Liver (tissue), 9 donors: ENCODE results near the gene TTC21B. TPM values are rescaled to one million over a fixed set of nuclear protein-coding genes. Genes with fewer than 3 reads are reported as not detected.

ENCODE experiments used
- DNase-seq: peaks from one replicate; pipeline ENCODE4 v3.0.0-alpha.2; 2017; ENCODE audit warnings: low spot score
- H3K27ac ChIP-seq, 2 donors: one replicate each; pipeline ENCODE4 v1.7.0; 2013; ENCODE audit warnings: inconsistent platforms in 2 of 2, low read length in 2 of 2, control low read depth in 1 of 2, low read depth in 1 of 2, mild to moderate bottlenecking in 1 of 2
- H3K27me3 ChIP-seq, 4 donors: one replicate each; pipeline versions ENCODE4 v1.6.1 to v1.7.0; 2013; ENCODE audit warnings: low read length in 3 of 4, inconsistent platforms in 1 of 4, mild to moderate bottlenecking in 1 of 4, moderate library complexity in 1 of 4; ENCODE audit not compliant: control insufficient read depth in 4 of 4, insufficient read depth in 4 of 4
- H3K36me3 ChIP-seq, 4 donors: one replicate each; pipeline versions ENCODE4 v1.6.1 to v1.7.0; 2013; ENCODE audit warnings: low read length in 3 of 4, mild to moderate bottlenecking in 3 of 4, low read depth in 1 of 4, moderate library complexity in 1 of 4; ENCODE audit not compliant: control insufficient read depth in 4 of 4, insufficient read depth in 3 of 4
- H3K4me1 ChIP-seq, 4 donors: one replicate each; pipeline versions ENCODE4 v1.6.1 to v1.7.0; 2013; ENCODE audit warnings: low read length in 3 of 4, mild to moderate bottlenecking in 3 of 4, moderate library complexity in 1 of 4; ENCODE audit not compliant: control insufficient read depth in 4 of 4, insufficient read depth in 4 of 4
- H3K4me3 ChIP-seq, 3 donors: one replicate each; pipeline versions ENCODE4 v1.6.1 to v1.7.0; 2013; ENCODE audit warnings: low read length in 3 of 3, control low read depth in 1 of 3, low read depth in 1 of 3, mild to moderate bottlenecking in 1 of 3
- H3K9ac ChIP-seq, 2 donors: one replicate each; pipeline ENCODE4 v1.7.0; 2013; ENCODE audit warnings: low read length in 2 of 2, mild to moderate bottlenecking in 2 of 2, moderate library complexity in 2 of 2, control low read depth in 1 of 2, low read depth in 1 of 2
- H3K9me3 ChIP-seq, 4 donors: one replicate each; pipeline versions ENCODE4 v1.6.1 to v1.7.0; 2013; ENCODE audit warnings: low read length in 3 of 4; ENCODE audit not compliant: control insufficient read depth in 4 of 4
- EGR1 ChIP-seq, 2 donors: IDR thresholded peaks; 2 replicates each; pipeline ENCODE4 v1.6.1; 2016 to 2018; ENCODE audit warnings: antibody characterized with exemption in 2 of 2, low read depth in 2 of 2
- FOXA2 ChIP-seq: IDR thresholded peaks from 2 replicates; pipeline ENCODE4 v1.6.1; 2016; ENCODE audit warnings: antibody characterized with exemption
- GABPA ChIP-seq, 2 donors: IDR thresholded peaks in 1 of 2; conservative IDR thresholded peaks in 1 of 2; 2 replicates each; pipeline ENCODE4 v1.6.1; 2016; ENCODE audit warnings: antibody characterized with exemption in 2 of 2, mild to moderate bottlenecking in 1 of 2, moderate library complexity in 1 of 2
- HNF4A ChIP-seq, 2 donors: conservative IDR thresholded peaks; 2 replicates each; pipeline ENCODE4 v1.6.1; 2016; ENCODE audit warnings: antibody characterized with exemption in 2 of 2, mild to moderate bottlenecking in 2 of 2
- HNF4G ChIP-seq: IDR thresholded peaks from 2 replicates; pipeline ENCODE4 v1.6.1; 2016; ENCODE audit warnings: antibody characterized with exemption
- JUND ChIP-seq, 2 donors: IDR thresholded peaks; 2 replicates each; pipeline ENCODE4 v1.6.1; 2016; ENCODE audit warnings: antibody characterized with exemption in 2 of 2
- MAX ChIP-seq: IDR thresholded peaks from 2 replicates; pipeline ENCODE4 v1.6.1; 2016; ENCODE audit warnings: antibody characterized with exemption
- RAD21 ChIP-seq, 2 donors: IDR thresholded peaks; 2 replicates each; pipeline ENCODE4 v1.6.1; 2016; ENCODE audit warnings: antibody characterized with exemption in 2 of 2, mild to moderate bottlenecking in 2 of 2
- REST ChIP-seq: IDR thresholded peaks from 2 replicates; pipeline ENCODE4 v1.6.1; 2016; ENCODE audit warnings: antibody characterized with exemption, mild to moderate bottlenecking
- RXRA ChIP-seq, 2 donors: IDR thresholded peaks; 2 replicates each; pipeline ENCODE4 v1.6.1; 2017 to 2018; ENCODE audit warnings: antibody characterized with exemption in 2 of 2, mild to moderate bottlenecking in 1 of 2
- SP1 ChIP-seq: IDR thresholded peaks from 2 replicates; pipeline ENCODE4 v1.6.1; 2018; ENCODE audit warnings: antibody characterized with exemption, mild to moderate bottlenecking
- TAF1 ChIP-seq: conservative IDR thresholded peaks from 2 replicates; pipeline ENCODE4 v1.6.1; 2016; ENCODE audit warnings: antibody characterized with exemption, mild to moderate bottlenecking
- ZBTB33 ChIP-seq: IDR thresholded peaks from 2 replicates; pipeline ENCODE4 v1.6.1; 2016; ENCODE audit warnings: antibody characterized with exemption
- WGBS: extraction: QIAGEN DNeasy Blood & Tissue Kit; methylation state at CpG from one replicate; pipeline ENCODE4 v1.1.7; 2013; 5-methylcytosine and 5-hydroxymethylcytosine counted together
- polyA plus RNA-seq, 2 donors: library from polyadenylated mRNA; stranded (reverse) in 1 of 2; unstranded in 1 of 2; fragments of 200-250 nt in 1 of 2; fragments of >200 nt in 1 of 2; fragmentation: Nextera tagmentation in 1 of 2; extraction: Ambion mirVana in 1 of 2; gene quantifications; one replicate each; pipeline versions ENCODE4 v1.2.1 to v1.2.3, GENCODE V29; 2013 to 2015
- total RNA-seq, 2 donors: library from RNA; depleted of rRNA; stranded (reverse); fragments of >200 nt; gene quantifications; one replicate each; pipeline ENCODE4 v1.2.3, GENCODE V29; 2014
- TF ChIP-seq, protein P1 (sequence below): IDR thresholded peaks from 2 replicates; pipeline ENCODE4 v1.6.1; 2016; ENCODE audit warnings: antibody characterized with exemption
- TF ChIP-seq, protein P2 (sequence below): fragments of 150-350 bp; IDR thresholded peaks from 2 replicates; pipeline ENCODE4 v1.5.1; 2017; ENCODE audit warnings: improper control_type of control experiment, low read depth, low read length; ENCODE audit not compliant: missing input control
- donor health status: healthy.
- donor health status: healthy.
- donor health status: healthy.
- donor health status: healthy.
- donor health status: healthy.

Gene TTC21B
- total and polyA plus RNA-seq, 4 donors: 2.0 to 25.3 (median 12.7) TPM

GRCh38 chr2:165833156-165833555 is 120.4 kb downstream of the TTC21B start:
- TF ChIP-seq SP1: no peak
- TF ChIP-seq GABPA (IDR thresholded peaks at IDR 0.05 in 1 of 2, conservative IDR thresholded peaks at IDR 0.05 in 1 of 2): no peak
- TF ChIP-seq TAF1: no peak
- TF ChIP-seq EGR1 (IDR thresholded peaks at IDR 0.05; ENCODE audit: low read depth in 2 of 2): no peak
- TF ChIP-seq, protein P1, sequence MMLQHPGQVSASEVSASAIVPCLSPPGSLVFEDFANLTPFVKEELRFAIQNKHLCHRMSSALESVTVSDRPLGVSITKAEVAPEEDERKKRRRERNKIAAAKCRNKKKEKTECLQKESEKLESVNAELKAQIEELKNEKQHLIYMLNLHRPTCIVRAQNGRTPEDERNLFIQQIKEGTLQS: no peak
- TF ChIP-seq FOXA2: no peak
- TF ChIP-seq REST: no peak
- no peak for TF ChIP-seq HNF4G
- no peak for TF ChIP-seq JUND (IDR thresholded peaks at IDR 0.05)
- TF ChIP-seq RXRA (IDR thresholded peaks at IDR 0.05): no peak
- TF ChIP-seq, protein P2, sequence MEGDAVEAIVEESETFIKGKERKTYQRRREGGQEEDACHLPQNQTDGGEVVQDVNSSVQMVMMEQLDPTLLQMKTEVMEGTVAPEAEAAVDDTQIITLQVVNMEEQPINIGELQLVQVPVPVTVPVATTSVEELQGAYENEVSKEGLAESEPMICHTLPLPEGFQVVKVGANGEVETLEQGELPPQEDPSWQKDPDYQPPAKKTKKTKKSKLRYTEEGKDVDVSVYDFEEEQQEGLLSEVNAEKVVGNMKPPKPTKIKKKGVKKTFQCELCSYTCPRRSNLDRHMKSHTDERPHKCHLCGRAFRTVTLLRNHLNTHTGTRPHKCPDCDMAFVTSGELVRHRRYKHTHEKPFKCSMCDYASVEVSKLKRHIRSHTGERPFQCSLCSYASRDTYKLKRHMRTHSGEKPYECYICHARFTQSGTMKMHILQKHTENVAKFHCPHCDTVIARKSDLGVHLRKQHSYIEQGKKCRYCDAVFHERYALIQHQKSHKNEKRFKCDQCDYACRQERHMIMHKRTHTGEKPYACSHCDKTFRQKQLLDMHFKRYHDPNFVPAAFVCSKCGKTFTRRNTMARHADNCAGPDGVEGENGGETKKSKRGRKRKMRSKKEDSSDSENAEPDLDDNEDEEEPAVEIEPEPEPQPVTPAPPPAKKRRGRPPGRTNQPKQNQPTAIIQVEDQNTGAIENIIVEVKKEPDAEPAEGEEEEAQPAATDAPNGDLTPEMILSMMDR: no peak
- TF ChIP-seq HNF4A (conservative IDR thresholded peaks at IDR 0.05): no peak
- TF ChIP-seq ZBTB33: no peak
- no peak for TF ChIP-seq RAD21 (IDR thresholded peaks at IDR 0.05)
- no peak for TF ChIP-seq MAX
- no peak for DNase-seq
- Histone ChIP-seq H3K36me3 (no peaks in the 10 kb centered on the region), H3K4me3 (no peak overlapping the region), H3K4me1 (no peaks in the 10 kb centered on the region), H3K27me3 (no peaks in the 10 kb centered on the region), H3K27ac (no peak overlapping the region), H3K9me3 (no peaks in the 10 kb centered on the region), H3K9ac (no peak overlapping the region)
- WGBS: 95% methylated on average over 4 of the region's 4 CpGs

DNA sequence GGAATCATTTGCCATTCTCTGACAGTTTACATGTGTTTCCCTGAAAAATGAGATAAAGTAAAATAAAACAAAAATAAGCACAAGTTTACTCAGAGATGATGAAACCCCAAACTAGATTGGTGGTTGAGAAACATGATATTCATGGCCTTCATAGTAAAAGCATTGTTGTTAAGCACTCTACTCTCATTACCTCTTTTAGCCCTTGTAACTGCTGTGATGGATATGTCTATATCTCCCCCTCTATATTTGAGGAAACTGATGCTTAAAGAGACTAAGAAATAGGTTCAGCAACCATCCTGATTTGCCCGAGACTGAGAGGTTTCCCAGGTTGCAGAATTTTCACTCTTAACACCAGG is 125.7 kb downstream of the TTC21B start:
- TF ChIP-seq, protein P1: no peak
- TF ChIP-seq GABPA (IDR thresholded peaks at IDR 0.05 in 1 of 2, conservative IDR thresholded peaks at IDR 0.05 in 1 of 2) (no peak), HNF4A (conservative IDR thresholded peaks at IDR 0.05) (no peak), MAX (no peak), JUND (IDR thresholded peaks at IDR 0.05) (no peak), RAD21 (IDR thresholded peaks at IDR 0.05) (no peak), HNF4G (no peak)
- Histone ChIP-seq H3K9me3 (no peaks in the 10 kb centered on the region), H3K4me3 (no peak overlapping the region), H3K9ac (no peak overlapping the region), H3K36me3 (no peaks in the 10 kb centered on the region), H3K27me3 (no peaks in the 10 kb centered on the region), H3K4me1 (no peaks in the 10 kb centered on the region), H3K27ac (no peak overlapping the region)
- DNase-seq: no peak
- 89% methylated on average over 1 of the region's 1 CpG for WGBS
